HEK293 (cell line): ENCODE data around the gene TRAF2.

Experiments
- GLIS1 ChIP-seq: fragments of 450-650 bp; formaldehyde crosslinking; IDR thresholded peaks from 2 replicates; pipeline ENCODE4 v1.5.1; 2016; ENCODE audit warnings: missing biosample characterization, missing genetic modification characterization
- KLF9 ChIP-seq: fragments of 450-650 bp; formaldehyde crosslinking; IDR thresholded peaks from 2 replicates; pipeline ENCODE4 v1.5.1; 2016; ENCODE audit warnings: missing biosample characterization, missing genetic modification characterization, low read depth
- MZF1 ChIP-seq: fragments of 450-650 bp; formaldehyde crosslinking; IDR thresholded peaks from 2 replicates; pipeline ENCODE4 v1.5.1; 2017; ENCODE audit warnings: missing biosample characterization, missing genetic modification characterization, borderline replicate concordance
- SP7 ChIP-seq: fragments of 450-650 bp; formaldehyde crosslinking; IDR thresholded peaks from 2 replicates; pipeline ENCODE4 v1.5.1; 2016; ENCODE audit warnings: missing biosample characterization, missing genetic modification characterization
- TSHZ1 ChIP-seq: fragments of 450-650 bp; formaldehyde crosslinking; IDR thresholded peaks from 2 replicates; pipeline ENCODE4 v1.5.1; 2016; ENCODE audit warnings: missing biosample characterization, missing genetic modification characterization, borderline replicate concordance
- WT1 ChIP-seq: fragments of 450-650 bp; formaldehyde crosslinking; IDR thresholded peaks from 2 replicates; pipeline ENCODE4 v1.5.1; 2016; ENCODE audit warnings: missing biosample characterization, missing genetic modification characterization
- YY2 ChIP-seq: fragments of 450-650 bp; formaldehyde crosslinking; IDR thresholded peaks from 2 replicates; pipeline ENCODE4 v1.5.1; 2016; ENCODE audit warnings: missing biosample characterization, missing genetic modification characterization
- ZBTB11 ChIP-seq: fragments of 450-650 bp; formaldehyde crosslinking; conservative IDR thresholded peaks from 2 replicates; pipeline ENCODE4 v1.5.1; 2016; ENCODE audit warnings: low read depth, missing biosample characterization, missing genetic modification characterization
- ZNF138 ChIP-seq: fragments of 450-650 bp; formaldehyde crosslinking; IDR thresholded peaks from 2 replicates; pipeline ENCODE4 v1.5.1; 2016; ENCODE audit warnings: missing biosample characterization, missing genetic modification characterization, borderline replicate concordance
- ZNF140 ChIP-seq: fragments of 450-650 bp; formaldehyde crosslinking; IDR thresholded peaks from 2 replicates; pipeline ENCODE4 v1.5.1; 2016; ENCODE audit warnings: missing biosample characterization, missing genetic modification characterization
- ZNF157 ChIP-seq: fragments of 450-650 bp; formaldehyde crosslinking; IDR thresholded peaks from 2 replicates; pipeline ENCODE4 v1.5.1; 2016; ENCODE audit warnings: missing biosample characterization, missing genetic modification characterization
- ZNF19 ChIP-seq: fragments of 450-650 bp; formaldehyde crosslinking; IDR thresholded peaks from 2 replicates; pipeline ENCODE4; 2016; ENCODE audit warnings: missing biosample characterization, missing genetic modification characterization, low read depth
- ZNF223 ChIP-seq: fragments of 450-650 bp; formaldehyde crosslinking; IDR thresholded peaks from 2 replicates; pipeline ENCODE4 v1.5.1; 2016; ENCODE audit warnings: missing biosample characterization, missing genetic modification characterization
- ZNF274 ChIP-seq, 2 experiments: fragments of 200-500 bp in 1 of 2; fragments of 450-650 bp in 1 of 2; sonication (Bioruptor generic) in 1 of 2; formaldehyde crosslinking in 1 of 2; IDR thresholded peaks; 2 replicates each; pipeline versions ENCODE4 v1.5.1 to v1.6.1; 2014 to 2016; ENCODE audit warnings: borderline replicate concordance in 1 of 2, inconsistent platforms in 1 of 2, low read length in 1 of 2, missing biosample characterization in 1 of 2, missing genetic modification characterization in 1 of 2
- ZNF398 ChIP-seq: fragments of 450-650 bp; formaldehyde crosslinking; IDR thresholded peaks from 2 replicates; pipeline ENCODE4 v1.5.1; 2017; ENCODE audit warnings: missing biosample characterization, missing genetic modification characterization
- ZNF530 ChIP-seq: fragments of 450-650 bp; formaldehyde crosslinking; IDR thresholded peaks from 2 replicates; pipeline ENCODE4 v1.5.1; 2016; ENCODE audit warnings: low read depth, missing biosample characterization, missing genetic modification characterization
- ZNF549 ChIP-seq: fragments of 450-650 bp; IDR thresholded peaks from 2 replicates; pipeline ENCODE4 v1.5.1; 2018; ENCODE audit warnings: missing biosample characterization, missing genetic modification characterization, mild to moderate bottlenecking, inconsistent platforms, moderate library complexity
- ZNF600 ChIP-seq: fragments of 450-650 bp; formaldehyde crosslinking; IDR thresholded peaks from 2 replicates; pipeline ENCODE4 v1.5.1; 2016; ENCODE audit warnings: missing biosample characterization, missing genetic modification characterization
- ZNF654 ChIP-seq: fragments of 450-650 bp; formaldehyde crosslinking; IDR thresholded peaks from 2 replicates; pipeline ENCODE4 v1.5.1; 2016; ENCODE audit warnings: low read depth, missing biosample characterization, missing genetic modification characterization
- ZNF670 ChIP-seq: fragments of 450-650 bp; formaldehyde crosslinking; IDR thresholded peaks from 2 replicates; pipeline ENCODE4 v1.5.1; 2016; ENCODE audit warnings: missing biosample characterization, missing genetic modification characterization, low read depth
- ZNF701 ChIP-seq: fragments of 450-650 bp; formaldehyde crosslinking; IDR thresholded peaks from 2 replicates; pipeline ENCODE4 v1.5.1; 2016; ENCODE audit warnings: missing biosample characterization, missing genetic modification characterization
- ZXDB ChIP-seq: fragments of 450-650 bp; formaldehyde crosslinking; IDR thresholded peaks from 2 replicates; pipeline ENCODE4 v1.5.1; 2016; ENCODE audit warnings: missing biosample characterization, missing genetic modification characterization
- TF ChIP-seq, protein P1 (sequence below): fragments of 450-650 bp; formaldehyde crosslinking; IDR thresholded peaks from 2 replicates; pipeline ENCODE4 v1.5.1; 2016; ENCODE audit warnings: missing biosample characterization, missing genetic modification characterization
- TF ChIP-seq, protein P2 (sequence below): fragments of 450-650 bp; formaldehyde crosslinking; IDR thresholded peaks from 2 replicates; pipeline ENCODE4 v1.5.1; 2017; ENCODE audit warnings: missing biosample characterization, missing genetic modification characterization
- TF ChIP-seq, protein P3 (sequence below): fragments of 450-650 bp; formaldehyde crosslinking; IDR thresholded peaks from 2 replicates; pipeline ENCODE4 v1.5.1; 2016; ENCODE audit warnings: missing biosample characterization, missing genetic modification characterization

The TRAF2 gene

GRCh38 chr9:136854113-136854841 lies 32.0 kb upstream of the TRAF2 start (continued):
- TF ChIP-seq ZBTB11 (no peak), ZNF530 (tag by site-specific recombination) (no peak), KLF9 (peak; percentile 83), TSHZ1 (tag by site-specific recombination) (no peak), ZXDB (no peak), YY2 (tag by site-specific recombination) (no peak), ZNF654 (tag by site-specific recombination) (no peak), ZNF138 (tag by site-specific recombination) (no peak), ZNF549 (tag by site-specific recombination) (no peak), ZNF140 (tag by site-specific recombination) (no peak), ZNF157 (no peak), MZF1 (tag by site-specific recombination) (no peak), ZNF600 (tag by site-specific recombination) (no peak), SP7 (no peak), ZNF19 (tag by site-specific recombination) (no peak), GLIS1 (tag by site-specific recombination) (peak; percentile 46), ZNF274 (IDR thresholded peaks at IDR 0.05; ENCODE audit: low read length) (no peak), ZNF274 (tag by site-specific recombination; IDR thresholded peaks at IDR 0.05; ENCODE audit: borderline replicate concordance) (no peak), ZNF223 (tag by site-specific recombination) (no peak), ZNF670 (no peak), WT1 (tag by site-specific recombination) (no peak), ZNF701 (no peak), ZNF398 (tag by site-specific recombination) (no peak)
- TF ChIP-seq, protein P1, sequence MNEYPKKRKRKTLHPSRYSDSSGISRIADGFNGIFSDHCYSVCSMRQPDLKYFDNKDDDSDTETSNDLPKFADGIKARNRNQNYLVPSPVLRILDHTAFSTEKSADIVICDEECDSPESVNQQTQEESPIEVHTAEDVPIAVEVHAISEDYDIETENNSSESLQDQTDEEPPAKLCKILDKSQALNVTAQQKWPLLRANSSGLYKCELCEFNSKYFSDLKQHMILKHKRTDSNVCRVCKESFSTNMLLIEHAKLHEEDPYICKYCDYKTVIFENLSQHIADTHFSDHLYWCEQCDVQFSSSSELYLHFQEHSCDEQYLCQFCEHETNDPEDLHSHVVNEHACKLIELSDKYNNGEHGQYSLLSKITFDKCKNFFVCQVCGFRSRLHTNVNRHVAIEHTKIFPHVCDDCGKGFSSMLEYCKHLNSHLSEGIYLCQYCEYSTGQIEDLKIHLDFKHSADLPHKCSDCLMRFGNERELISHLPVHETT (tag by site-specific recombination), result no peak
- TF ChIP-seq, protein P2, sequence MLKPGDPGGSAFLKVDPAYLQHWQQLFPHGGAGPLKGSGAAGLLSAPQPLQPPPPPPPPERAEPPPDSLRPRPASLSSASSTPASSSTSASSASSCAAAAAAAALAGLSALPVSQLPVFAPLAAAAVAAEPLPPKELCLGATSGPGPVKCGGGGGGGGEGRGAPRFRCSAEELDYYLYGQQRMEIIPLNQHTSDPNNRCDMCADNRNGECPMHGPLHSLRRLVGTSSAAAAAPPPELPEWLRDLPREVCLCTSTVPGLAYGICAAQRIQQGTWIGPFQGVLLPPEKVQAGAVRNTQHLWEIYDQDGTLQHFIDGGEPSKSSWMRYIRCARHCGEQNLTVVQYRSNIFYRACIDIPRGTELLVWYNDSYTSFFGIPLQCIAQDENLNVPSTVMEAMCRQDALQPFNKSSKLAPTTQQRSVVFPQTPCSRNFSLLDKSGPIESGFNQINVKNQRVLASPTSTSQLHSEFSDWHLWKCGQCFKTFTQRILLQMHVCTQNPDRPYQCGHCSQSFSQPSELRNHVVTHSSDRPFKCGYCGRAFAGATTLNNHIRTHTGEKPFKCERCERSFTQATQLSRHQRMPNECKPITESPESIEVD (tag by site-specific recombination), result no peak
- TF ChIP-seq, protein P3, sequence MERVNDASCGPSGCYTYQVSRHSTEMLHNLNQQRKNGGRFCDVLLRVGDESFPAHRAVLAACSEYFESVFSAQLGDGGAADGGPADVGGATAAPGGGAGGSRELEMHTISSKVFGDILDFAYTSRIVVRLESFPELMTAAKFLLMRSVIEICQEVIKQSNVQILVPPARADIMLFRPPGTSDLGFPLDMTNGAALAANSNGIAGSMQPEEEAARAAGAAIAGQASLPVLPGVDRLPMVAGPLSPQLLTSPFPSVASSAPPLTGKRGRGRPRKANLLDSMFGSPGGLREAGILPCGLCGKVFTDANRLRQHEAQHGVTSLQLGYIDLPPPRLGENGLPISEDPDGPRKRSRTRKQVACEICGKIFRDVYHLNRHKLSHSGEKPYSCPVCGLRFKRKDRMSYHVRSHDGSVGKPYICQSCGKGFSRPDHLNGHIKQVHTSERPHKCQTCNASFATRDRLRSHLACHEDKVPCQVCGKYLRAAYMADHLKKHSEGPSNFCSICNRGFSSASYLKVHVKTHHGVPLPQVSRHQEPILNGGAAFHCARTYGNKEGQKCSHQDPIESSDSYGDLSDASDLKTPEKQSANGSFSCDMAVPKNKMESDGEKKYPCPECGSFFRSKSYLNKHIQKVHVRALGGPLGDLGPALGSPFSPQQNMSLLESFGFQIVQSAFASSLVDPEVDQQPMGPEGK (tag by site-specific recombination), result peak; percentile 70
